ENCODE measurements around the gene PCDH9.

Gene PCDH9

DNA sequence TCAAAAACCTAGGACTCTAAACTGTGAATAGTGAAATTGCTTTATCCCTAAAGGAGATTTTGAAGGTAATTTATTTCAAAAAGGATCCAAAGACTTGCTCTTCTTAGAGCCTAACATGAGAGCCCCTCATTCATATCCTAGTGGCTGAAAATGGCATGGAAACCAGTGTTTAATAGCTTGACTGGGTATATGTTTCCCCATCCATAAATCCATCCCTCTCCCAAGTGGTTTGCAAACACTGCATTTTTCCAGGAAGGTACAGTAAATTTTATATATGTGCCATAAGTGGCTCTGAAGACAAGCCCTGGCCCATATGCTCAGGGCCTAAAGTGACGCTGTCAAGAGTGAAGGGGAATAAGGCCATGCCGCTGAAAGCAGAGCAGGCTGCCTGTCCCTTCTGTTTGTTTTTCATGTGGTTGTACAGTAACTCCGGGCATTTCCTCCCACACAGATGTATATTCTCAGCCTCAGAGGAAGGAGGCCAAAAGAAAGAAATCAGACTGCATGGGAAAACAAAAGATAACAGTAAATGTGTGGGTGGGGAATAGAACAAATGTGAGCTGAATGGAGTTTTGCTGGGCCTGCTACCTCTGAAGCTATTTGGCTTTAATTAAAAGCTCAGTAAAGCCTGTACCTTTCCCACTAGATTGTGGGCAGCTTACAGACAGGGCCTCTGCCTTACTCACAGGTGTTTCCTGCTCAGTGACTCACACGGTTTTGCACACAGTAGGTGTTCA, 181.9 kb downstream of the PCDH9 start:
- TF ChIP-seq CTCF (IDR thresholded peaks at IDR 0.05; ENCODE audit: borderline replicate concordance, insufficient read depth, low read depth, low read length) = no peak
- no peak overlapping the region for H3K4me3 ChIP-seq (ENCODE audit: low read depth, low read length)

GRCh38 chr13:67045357-67045756, 184.8 kb downstream of the PCDH9 start:
- no peak for TF ChIP-seq CTCF (IDR thresholded peaks at IDR 0.05; ENCODE audit: borderline replicate concordance, insufficient read depth, low read depth, low read length)
- no peak overlapping the region for H3K4me3 ChIP-seq (ENCODE audit: low read depth, low read length)

GRCh38 chr13:67043901-67044300, 186.2 kb downstream of the PCDH9 start:
- TF ChIP-seq CTCF (IDR thresholded peaks at IDR 0.05; ENCODE audit: borderline replicate concordance, insufficient read depth, low read depth, low read length) = no peak
- no peak overlapping the region for H3K4me3 ChIP-seq (ENCODE audit: low read depth, low read length)

GRCh38 chr13:67042556-67042955, 187.6 kb downstream of the PCDH9 start:
- no peak overlapping the region for H3K4me3 ChIP-seq (ENCODE audit: low read depth, low read length)
- TF ChIP-seq CTCF (IDR thresholded peaks at IDR 0.05; ENCODE audit: borderline replicate concordance, insufficient read depth, low read depth, low read length) = no peak

- H3K4me3 ChIP-seq (ENCODE audit: low read depth, low read length) = no peak overlapping the region
- TF ChIP-seq CTCF (IDR thresholded peaks at IDR 0.05; ENCODE audit: borderline replicate concordance, insufficient read depth, low read depth, low read length) = no peak
Observed at GRCh38 chr13:67036699-67037457, 193.3 kb downstream of the PCDH9 start.

GRCh38 chr13:67033170-67033569, 197.0 kb downstream of the PCDH9 start:
- H3K4me3 ChIP-seq (ENCODE audit: low read depth, low read length) = no peak overlapping the region
- no peak for TF ChIP-seq CTCF (IDR thresholded peaks at IDR 0.05; ENCODE audit: borderline replicate concordance, insufficient read depth, low read depth, low read length)
